ENCODE results near the gene APOBEC2.

Gene APOBEC2

GRCh38 chr6:41054511-41054910, 1.5 kb downstream of the APOBEC2 start (continued):
- TF ChIP-seq BACH2 (CRISPR knock-in tag; IDR thresholded peaks at IDR 0.05; ENCODE audit: borderline replicate concordance), result no peak
- TF ChIP-seq RARB (CRISPR knock-in tag; IDR thresholded peaks at IDR 0.05), result no peak
- TF ChIP-seq ESRRG (CRISPR knock-in tag; IDR thresholded peaks at IDR 0.05), result no peak
- TF ChIP-seq ZC3H10 (CRISPR knock-in tag; IDR thresholded peaks at IDR 0.05), result no peak
- TF ChIP-seq SNAI2 (CRISPR knock-in tag; IDR thresholded peaks at IDR 0.05), result no peak
- no peak for TF ChIP-seq ARNTL (CRISPR knock-in tag; IDR thresholded peaks at IDR 0.05; ENCODE audit: borderline replicate concordance, low read depth)

- TF ChIP-seq RARB (CRISPR knock-in tag; IDR thresholded peaks at IDR 0.05), result no peak
- no peak for TF ChIP-seq ZC3H10 (CRISPR knock-in tag; IDR thresholded peaks at IDR 0.05)
- TF ChIP-seq, protein P1, sequence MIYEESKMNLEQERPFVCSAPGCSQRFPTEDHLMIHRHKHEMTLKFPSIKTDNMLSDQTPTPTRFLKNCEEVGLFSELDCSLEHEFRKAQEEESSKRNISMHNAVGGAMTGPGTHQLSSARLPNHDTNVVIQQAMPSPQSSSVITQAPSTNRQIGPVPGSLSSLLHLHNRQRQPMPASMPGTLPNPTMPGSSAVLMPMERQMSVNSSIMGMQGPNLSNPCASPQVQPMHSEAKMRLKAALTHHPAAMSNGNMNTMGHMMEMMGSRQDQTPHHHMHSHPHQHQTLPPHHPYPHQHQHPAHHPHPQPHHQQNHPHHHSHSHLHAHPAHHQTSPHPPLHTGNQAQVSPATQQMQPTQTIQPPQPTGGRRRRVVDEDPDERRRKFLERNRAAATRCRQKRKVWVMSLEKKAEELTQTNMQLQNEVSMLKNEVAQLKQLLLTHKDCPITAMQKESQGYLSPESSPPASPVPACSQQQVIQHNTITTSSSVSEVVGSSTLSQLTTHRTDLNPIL (CRISPR knock-in tag; IDR thresholded peaks at IDR 0.05; ENCODE audit: low read depth), result no peak
- TF ChIP-seq BACH2 (CRISPR knock-in tag; IDR thresholded peaks at IDR 0.05; ENCODE audit: borderline replicate concordance), result no peak
- no peak for TF ChIP-seq ZNF8 (CRISPR knock-in tag; IDR thresholded peaks at IDR 0.05)
- TF ChIP-seq SNAI2 (CRISPR knock-in tag; IDR thresholded peaks at IDR 0.05), result no peak
- TF ChIP-seq GLIS3 (CRISPR knock-in tag; IDR thresholded peaks at IDR 0.05), result no peak
- TF ChIP-seq ISL1 (CRISPR knock-in tag; IDR thresholded peaks at IDR 0.05), result no peak
- TF ChIP-seq, protein P2, sequence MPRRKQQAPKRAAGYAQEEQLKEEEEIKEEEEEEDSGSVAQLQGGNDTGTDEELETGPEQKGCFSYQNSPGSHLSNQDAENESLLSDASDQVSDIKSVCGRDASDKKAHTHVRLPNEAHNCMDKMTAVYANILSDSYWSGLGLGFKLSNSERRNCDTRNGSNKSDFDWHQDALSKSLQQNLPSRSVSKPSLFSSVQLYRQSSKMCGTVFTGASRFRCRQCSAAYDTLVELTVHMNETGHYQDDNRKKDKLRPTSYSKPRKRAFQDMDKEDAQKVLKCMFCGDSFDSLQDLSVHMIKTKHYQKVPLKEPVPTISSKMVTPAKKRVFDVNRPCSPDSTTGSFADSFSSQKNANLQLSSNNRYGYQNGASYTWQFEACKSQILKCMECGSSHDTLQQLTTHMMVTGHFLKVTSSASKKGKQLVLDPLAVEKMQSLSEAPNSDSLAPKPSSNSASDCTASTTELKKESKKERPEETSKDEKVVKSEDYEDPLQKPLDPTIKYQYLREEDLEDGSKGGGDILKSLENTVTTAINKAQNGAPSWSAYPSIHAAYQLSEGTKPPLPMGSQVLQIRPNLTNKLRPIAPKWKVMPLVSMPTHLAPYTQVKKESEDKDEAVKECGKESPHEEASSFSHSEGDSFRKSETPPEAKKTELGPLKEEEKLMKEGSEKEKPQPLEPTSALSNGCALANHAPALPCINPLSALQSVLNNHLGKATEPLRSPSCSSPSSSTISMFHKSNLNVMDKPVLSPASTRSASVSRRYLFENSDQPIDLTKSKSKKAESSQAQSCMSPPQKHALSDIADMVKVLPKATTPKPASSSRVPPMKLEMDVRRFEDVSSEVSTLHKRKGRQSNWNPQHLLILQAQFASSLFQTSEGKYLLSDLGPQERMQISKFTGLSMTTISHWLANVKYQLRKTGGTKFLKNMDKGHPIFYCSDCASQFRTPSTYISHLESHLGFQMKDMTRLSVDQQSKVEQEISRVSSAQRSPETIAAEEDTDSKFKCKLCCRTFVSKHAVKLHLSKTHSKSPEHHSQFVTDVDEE (CRISPR knock-in tag; IDR thresholded peaks at IDR 0.05), result no peak
- TF ChIP-seq PATZ1 (CRISPR knock-in tag; IDR thresholded peaks at IDR 0.05; ENCODE audit: borderline replicate concordance), result no peak
- TF ChIP-seq, protein P3, sequence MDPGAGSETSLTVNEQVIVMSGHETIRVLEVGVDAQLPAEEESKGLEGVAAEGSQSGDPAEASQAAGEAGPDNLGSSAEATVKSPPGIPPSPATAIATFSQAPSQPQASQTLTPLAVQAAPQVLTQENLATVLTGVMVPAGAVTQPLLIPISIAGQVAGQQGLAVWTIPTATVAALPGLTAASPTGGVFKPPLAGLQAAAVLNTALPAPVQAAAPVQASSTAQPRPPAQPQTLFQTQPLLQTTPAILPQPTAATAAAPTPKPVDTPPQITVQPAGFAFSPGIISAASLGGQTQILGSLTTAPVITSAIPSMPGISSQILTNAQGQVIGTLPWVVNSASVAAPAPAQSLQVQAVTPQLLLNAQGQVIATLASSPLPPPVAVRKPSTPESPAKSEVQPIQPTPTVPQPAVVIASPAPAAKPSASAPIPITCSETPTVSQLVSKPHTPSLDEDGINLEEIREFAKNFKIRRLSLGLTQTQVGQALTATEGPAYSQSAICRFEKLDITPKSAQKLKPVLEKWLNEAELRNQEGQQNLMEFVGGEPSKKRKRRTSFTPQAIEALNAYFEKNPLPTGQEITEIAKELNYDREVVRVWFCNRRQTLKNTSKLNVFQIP (CRISPR knock-in tag; IDR thresholded peaks at IDR 0.05; ENCODE audit: borderline replicate concordance, low read depth), result no peak
- no peak for TF ChIP-seq PPARA (CRISPR knock-in tag; IDR thresholded peaks at IDR 0.05; ENCODE audit: borderline replicate concordance)
- no peak for TF ChIP-seq TOX (CRISPR knock-in tag; IDR thresholded peaks at IDR 0.05; ENCODE audit: borderline replicate concordance)
- no peak for TF ChIP-seq ZFP30 (CRISPR knock-in tag; IDR thresholded peaks at IDR 0.05)
- no peak for TF ChIP-seq ESRRG (CRISPR knock-in tag; IDR thresholded peaks at IDR 0.05)
- no peak for TF ChIP-seq TCF4 (CRISPR knock-in tag; IDR thresholded peaks at IDR 0.05; ENCODE audit: borderline replicate concordance)
- no peak for TF ChIP-seq OSR1 (CRISPR knock-in tag; IDR thresholded peaks at IDR 0.05)
- TF ChIP-seq, protein P4, sequence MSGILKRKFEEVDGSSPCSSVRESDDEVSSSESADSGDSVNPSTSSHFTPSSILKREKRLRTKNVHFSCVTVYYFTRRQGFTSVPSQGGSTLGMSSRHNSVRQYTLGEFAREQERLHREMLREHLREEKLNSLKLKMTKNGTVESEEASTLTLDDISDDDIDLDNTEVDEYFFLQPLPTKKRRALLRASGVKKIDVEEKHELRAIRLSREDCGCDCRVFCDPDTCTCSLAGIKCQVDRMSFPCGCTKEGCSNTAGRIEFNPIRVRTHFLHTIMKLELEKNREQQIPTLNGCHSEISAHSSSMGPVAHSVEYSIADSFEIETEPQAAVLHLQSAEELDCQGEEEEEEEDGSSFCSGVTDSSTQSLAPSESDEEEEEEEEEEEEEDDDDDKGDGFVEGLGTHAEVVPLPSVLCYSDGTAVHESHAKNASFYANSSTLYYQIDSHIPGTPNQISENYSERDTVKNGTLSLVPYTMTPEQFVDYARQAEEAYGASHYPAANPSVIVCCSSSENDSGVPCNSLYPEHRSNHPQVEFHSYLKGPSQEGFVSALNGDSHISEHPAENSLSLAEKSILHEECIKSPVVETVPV (CRISPR knock-in tag; IDR thresholded peaks at IDR 0.05), result no peak
- TF ChIP-seq CSDC2 (CRISPR knock-in tag; IDR thresholded peaks at IDR 0.05), result no peak
- TF ChIP-seq ZFP3 (CRISPR knock-in tag; IDR thresholded peaks at IDR 0.05), result no peak
- ATAC-seq, result no peak
Observed at GRCh38 chr6:41055149-41055548, 2.1 kb downstream of the APOBEC2 start.

DNA sequence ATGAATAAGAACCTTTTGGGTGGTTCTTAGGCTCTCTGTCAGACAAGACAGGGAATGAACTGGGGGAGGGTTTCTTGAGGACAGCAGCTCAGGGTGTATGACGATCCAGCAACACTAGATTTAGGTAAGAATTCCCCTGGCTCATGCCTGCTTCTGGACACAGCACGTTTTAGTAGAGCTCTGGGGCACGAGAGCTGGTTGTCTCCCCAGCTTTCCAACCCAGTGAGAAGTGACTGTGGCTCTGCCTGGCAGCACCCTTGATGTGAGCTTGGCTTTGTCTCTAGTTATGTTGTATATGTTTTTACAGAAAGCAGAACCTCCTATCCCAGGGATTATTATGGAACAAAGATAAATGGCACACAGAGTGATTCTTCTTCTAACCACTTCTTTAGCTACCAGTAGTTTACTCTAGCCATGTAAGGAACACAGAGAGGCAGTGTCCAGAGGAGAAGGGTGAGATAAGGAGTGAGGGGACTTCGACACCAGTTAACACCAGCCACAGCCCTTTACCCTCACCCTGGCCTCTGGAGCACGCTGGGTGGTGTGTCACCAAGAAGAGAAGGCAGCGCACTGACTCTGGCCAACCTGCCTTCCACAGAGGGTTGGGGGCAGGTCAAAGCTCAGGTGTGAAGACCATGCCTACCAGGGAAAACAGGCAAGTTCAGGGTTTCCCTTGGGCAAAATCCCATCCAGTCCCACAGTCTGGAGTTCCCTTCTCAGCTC, 3.9 kb downstream of the APOBEC2 start:
- no peak for ATAC-seq
- no peak for TF ChIP-seq ZNF565 (CRISPR knock-in tag; conservative IDR thresholded peaks at IDR 0.05; ENCODE audit: low read depth)
